NCI-H748 treated with DMSO at 0.1 percent for 48 hours (cell line): ENCODE measurements around the gene DCBLD2.

ENCODE experiments used
- DNase-seq: peaks from one replicate; lab custom pipeline; 2025; lab: John Stamatoyannopoulos, UW

Gene DCBLD2

DNA sequence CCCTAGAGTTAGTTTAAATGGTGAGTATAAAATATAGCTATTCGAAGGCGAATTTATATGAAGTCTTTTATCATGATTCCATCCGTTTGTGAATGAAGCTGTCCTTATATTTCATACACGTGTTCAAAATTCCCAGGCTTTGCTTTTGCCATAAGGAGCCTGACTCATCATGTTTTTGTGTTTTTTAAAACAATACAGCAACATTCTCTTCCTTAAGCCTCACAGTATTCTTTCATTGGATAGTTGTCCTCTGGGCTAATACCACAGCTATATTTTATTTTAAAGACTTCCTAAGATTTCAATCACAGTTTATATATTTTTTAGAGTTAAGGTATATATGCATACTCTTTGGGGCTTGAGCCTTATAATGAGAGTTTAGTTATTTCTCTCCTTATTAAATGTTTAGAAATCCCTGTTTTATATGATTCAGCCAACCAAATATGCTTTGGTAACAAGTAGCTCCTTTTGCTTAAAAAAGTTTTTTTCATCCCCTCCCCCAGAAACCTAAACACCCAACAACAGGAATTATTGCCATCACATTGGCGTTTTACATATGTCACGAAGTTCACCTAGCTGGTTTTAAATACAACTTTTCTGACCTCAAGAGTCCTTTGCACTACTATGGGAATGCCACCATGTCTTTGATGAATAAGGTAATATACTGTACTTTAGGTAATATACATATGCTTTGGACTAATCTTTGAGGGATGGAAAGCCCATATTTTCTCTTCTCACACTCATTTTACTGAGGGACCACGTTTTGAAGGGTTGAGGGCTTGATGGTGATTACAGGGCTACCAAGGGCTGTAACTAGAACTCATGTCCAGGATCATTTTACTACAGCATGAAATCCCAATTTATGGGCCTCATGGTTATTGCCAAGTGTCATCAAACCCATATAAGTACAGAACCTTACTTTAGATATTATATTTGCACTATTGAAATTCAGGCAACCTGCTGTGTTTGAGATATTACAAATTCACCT, 109.9 kb downstream of the DCBLD2 start:
- DNase-seq, result no peak

DNA sequence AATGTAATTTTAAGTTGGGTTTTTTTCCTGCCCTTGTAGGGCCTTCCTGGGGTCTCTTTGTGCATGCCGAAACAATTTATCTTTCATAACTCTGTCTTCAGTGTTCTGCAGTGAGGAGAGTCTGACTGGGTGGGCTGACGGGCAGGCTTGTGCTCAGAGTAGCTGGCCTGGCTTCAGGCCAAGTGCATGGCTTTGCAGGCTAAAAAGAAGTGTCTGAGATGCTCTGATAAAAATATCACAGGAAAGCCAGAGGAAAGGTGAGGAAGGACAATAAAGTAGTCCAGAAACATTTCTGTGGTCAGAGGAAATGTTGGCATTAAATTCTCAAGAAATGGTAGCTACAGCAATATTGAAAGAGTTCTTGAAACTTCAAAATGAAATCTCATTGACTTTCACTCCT, 112.8 kb downstream of the DCBLD2 start:
- DNase-seq, result no peak

DNA sequence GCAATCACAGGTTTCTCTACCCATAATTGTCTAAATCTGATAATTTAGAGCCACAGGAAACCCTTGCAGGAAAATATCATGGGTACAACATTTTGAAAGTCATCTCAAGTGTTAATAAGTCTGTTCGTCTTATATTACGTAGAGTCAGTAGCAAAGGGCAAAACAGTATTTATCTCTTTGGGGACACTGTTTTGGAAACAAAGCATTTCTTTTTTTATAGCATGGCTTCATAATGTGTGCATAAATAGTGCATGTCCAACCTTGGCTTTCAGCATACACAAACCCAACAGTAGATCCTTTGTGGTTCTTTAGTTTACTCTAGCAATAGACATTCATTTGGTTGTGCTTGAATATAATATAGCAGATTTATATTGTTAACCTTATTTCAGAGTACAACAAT, 114.3 kb downstream of the DCBLD2 start:
- no peak for DNase-seq

DNA sequence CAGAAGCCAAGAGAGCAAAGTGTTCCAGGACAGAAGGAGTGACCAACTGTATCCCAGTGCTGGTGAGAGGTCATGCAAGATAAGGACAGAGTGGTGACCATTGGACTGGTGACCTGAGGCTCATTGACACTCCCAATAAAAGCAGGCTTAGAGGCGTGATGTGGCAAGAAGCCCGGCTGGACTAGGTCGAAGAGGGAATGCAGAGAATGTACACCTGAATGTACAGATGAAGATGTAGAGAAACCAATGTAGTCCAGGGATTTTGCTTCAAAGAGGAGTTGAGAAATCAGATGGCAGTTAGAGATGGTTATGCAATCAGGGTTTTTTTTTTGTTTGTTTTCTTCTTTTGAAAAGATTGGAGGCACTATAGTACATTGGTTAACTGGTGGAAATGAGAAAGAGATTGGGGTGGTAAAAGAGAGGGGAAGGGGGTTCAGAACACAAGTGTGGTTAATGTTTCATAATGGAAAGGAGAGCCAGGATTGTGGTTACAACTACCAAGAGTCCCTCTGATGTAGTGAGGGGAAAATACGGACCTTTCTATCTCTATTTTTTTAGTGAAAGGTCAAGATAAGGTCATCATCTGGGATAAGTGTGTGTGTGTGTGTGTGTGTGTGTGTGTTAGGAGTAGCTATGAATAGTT, 115.0 kb downstream of the DCBLD2 start:
- no peak for DNase-seq

DNA sequence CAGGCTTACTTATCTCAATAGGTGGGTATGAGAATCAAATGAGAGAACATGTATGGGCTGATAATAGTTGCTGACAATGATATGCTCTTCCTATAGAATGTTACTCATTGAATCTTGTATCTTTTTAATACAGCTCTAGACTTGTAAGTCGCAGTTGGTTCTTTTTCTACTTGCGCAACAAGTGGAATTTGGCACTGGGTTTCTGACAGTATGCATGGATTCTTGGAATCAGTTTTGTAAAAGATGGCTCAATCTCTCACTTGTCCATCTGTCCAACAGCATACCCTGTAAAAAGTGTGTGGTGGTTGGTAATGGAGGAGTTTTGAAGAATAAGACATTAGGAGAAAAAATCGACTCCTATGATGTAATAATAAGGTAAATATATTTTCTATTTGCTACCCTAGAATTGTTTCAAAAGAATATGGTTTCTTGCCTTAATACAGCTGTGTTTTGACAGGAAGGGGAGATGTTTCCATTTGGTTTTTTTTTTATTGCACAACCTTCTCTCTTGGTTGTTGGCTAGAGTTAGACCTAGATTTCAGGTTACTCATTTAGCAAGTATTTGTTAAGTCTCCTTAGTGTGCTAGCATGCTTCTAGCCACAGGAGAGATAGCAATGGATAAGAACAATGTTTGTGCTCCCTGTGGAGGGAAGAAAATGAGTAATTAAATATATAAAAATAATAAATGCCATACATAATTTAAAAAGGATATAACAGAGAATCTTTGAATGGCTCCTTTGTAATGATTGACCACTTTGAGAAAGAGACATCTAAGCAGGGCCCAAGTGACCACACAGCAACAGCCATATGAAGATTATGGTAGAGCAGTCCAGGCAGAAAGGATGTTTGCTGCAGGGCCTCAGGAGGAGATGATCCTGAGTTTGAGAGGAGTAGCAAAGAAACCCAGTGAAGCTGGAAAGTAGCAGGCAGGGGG, 116.6 kb downstream of the DCBLD2 start:
- no peak for DNase-seq

DNA sequence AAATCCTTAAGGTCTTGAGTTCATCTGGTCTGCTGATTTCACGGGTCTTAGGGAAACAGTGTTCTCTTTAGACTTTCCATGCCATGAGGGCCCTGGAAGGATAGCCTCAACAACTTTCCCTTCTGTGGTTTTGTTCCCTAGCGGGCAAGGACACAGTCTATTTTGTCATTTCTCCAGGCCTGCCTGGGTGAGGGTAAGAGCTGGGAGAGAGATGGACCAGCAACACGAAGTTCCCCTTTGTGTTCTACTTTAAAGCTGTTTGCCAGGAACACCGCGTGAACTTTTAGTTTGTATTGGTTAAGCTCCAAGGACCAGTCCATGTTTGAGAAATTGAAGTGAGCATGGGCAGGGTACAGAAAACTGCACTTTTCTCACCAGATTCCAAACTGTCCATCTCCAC, 117.5 kb downstream of the DCBLD2 start:
- DNase-seq, result no peak

DNA sequence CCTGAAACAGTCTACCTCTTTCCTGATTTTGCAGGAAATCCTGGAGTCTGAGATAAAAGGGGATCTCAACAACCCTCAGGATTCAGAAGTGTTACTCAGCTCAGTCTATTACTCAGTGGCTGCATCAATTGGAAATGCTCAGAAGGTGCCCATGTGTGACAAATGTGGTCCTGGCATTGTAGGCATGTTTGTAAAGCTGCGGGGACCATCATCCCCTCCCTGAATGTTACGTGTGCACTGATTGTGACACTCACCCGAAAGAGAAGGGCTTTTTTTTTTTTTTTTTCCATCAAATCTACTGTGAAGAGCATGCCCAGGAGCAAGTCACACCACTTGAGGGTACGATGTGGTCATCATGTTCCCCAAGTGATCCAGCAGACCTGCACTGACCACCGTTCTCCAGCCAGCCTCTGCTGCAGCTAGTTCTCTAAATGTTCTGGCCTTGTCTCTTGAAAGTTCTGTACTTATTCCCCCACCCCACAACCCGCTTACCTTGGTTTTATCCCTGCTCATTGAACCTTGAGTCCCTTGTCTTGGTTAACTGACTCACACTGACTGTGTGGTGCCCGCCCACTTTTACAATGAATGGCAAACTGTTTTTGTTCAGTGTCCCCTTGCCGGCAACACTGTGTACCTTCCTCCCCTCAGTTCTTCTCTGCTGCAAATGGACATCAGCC, 118.5 kb downstream of the DCBLD2 start:
- DNase-seq, result no peak

DNA sequence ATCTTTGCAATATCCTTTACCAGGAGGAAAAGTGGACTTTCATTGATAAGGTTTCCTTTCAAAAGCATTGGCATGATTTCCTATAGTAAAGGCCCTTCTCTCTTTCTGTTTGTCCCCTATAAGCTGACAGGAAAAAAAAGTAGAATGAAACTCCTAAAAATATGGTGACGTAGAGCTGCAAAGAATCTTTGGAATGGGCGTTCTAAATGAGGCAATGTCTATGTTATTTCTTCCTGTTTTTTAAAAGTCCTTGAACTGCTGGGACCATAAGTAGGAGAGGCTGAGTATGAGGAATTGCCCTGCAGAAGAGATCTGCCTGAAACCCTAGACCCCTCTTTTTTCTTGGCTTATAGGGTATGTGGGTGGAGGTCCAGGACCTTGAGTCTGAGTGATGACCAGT, 121.2 kb downstream of the DCBLD2 start:
- DNase-seq, result no peak

DNA sequence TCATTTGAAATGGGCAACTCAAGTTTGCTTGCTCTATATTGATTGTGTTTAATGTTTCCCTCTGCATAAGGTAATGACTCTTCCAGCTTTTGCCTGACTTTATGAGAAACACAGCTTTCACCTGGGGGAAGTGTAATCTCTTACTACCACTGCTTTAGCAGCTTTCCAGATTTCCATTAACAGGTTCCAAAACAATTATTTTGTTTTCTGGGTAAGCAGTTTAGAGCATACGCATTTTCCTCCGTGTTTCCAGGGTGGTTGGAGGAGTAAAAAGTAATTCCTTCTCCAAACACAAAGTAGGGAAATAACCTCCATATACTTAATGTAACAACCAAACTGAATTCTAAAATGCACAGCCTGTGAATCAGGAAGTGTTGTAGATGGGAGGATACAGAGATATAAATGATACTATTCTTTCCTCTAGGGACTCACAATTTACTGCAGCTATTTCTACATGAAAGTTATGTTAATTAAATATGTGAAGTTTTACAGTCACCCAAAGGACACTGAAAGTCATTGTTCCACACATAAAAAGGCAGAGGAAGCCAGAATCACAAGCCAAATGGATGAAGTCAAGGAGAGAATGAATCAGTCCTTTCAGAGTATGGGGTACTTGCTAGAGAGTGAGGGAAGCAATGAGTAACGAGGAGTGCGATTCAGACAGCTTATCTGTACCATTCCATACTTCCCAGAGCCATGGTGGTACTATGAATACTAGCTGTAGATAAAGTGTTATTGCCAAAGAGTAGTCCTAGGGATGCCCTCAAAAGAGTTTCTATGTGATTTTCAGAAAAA, 121.8 kb downstream of the DCBLD2 start:
- DNase-seq, result no peak

DNA sequence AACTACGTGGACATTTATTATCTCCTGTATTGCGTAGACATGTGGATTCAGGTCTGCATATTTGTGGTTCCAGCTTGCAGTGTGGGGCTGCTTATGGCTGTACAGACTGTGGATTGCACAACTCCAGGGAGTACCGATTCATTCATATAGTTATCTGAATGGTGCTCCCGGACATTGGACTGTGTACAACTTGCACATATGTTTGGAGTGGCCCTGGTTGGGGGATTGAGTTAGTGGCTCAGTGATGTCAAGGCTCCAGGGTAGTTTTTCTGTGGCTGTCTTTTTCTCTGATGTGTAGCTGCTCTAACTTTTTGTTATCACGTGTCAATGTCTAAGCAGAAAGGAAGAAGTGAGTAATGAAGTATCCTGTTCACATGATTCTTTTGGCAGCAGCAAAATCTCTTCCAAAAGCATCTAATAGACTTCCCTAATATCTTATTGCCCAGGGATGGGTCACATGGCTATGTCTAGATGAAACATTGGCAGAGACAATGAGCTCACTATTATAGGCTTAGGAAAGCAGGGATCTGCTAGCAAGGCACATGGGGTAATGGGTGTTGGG, 122.6 kb downstream of the DCBLD2 start:
- DNase-seq, result no peak

DNA sequence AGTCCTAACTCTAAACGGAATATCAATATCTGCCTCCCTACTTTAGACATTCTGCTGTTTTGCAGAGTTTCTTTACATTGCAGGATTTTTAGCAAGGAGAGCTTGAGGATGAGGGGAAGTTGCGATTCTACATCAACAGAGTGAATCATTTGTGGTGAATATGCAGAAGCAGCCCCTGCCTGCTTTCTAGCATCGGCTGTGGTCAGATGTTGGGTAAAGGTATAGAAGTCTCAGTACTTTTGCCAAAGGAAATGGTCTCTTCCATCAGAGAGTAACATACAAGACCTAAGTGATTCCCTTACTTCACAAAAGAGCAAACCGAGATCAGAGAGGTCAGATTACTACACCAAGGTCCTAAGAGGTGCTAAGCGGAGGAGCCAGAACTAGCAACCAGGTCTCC, 123.1 kb downstream of the DCBLD2 start:
- DNase-seq, result no peak

DNA sequence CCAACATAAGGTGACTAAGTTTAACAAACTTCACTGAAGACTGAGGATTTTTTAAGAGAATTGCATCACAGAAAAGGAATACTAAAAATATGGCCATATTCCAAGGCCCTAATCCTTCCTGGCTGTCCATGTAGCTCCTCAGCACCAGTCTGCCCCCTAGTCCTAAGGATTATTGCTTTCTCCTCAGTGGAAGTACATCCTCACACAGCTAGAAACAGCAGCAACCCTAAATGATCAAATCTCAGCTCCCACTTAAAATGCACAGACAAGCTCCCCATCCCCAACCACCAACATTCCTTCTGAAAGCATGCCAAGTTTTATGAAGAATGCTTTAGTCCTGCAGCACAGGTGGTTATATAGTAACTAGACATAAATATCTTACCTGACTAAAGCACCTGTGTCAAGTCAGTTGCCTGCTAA, 123.7 kb downstream of the DCBLD2 start:
- DNase-seq, result no peak

DNA sequence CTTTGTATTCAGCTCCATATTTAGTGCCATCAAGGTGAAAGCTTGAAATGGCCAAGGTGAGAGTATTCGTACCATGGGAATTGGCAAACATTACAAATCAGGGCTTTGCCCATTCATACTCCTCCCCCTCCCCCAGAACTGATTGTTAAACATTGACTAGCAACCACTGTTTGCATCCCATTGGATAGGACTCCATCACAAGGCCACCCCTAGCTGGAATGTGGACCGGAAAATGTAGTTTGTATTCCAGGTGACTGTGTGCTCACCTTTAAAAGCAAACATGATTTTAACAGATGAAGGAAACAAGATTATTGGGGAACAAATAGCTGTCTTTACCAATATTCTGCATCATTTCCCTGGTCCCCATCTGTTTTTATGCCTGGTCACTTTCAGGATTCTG, 124.2 kb downstream of the DCBLD2 start:
- no peak for DNase-seq

DNA sequence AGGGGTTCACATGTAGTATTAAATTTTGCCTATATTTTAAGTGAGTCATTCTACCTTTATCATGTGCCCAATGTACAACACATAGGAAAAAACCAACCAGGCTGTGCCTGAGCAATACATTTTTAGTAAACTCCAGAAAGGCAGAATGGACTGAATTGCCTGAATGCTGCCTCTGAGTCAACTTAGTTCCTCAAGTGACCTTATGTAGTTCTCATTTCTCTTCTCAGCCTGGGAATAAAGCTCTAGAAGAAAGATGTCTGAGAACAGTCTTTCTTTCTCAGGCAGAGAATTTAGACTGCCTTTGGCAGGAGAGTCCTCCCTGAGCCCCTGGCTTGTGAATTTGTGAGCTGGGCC, 125.4 kb downstream of the DCBLD2 start:
- no peak for DNase-seq

DNA sequence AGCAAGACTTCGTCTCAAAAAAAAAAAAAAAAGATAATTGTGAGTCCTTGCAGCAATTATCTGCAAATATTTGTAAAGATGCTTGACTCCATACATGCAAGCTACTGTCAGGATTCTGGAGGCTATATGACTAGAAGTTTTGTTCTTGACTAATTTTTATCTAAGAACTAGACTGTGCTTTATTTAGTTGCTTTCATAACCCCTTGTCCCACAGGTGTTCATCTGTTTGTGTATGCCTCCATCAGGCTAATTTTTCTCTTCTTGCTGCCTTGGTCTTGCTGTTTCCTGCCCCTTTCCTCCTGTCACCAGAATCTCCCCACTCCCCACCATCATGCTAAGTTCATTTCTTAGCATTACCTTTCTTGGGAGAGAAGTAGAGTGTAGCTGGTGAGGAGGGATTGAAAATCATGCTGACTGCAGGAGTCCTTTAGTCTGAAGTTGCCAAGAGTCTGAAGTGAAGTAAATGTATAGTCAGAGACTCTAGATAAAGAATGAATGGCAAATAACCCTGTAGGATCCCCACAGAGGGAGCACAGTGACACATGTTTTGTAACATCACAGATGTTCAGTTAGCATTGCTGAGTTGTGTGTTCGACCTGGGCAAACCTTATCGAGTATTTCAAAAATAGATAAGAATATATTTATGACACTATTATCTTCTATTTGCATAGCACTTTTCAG, 125.9 kb downstream of the DCBLD2 start:
- no peak for DNase-seq

DNA sequence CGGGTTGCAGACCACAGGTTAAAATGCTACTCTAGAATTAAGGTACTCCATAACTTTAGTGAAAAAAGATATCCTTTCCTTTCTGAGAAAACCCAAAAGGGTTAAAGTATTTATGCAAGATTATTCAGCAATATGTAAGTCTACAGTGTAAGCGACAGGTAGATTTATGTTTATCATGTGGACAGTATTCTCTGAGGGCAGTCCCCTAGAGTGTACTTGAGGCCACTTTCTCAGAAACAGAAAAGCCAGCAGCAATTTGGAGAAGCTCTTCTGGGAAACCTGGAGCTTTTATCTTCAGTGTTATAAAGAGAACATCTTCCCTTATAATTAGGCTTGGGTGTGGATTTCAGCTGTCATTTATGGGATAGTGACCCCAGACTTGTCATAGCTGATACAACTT, 129.5 kb downstream of the DCBLD2 start:
- no peak for DNase-seq

DNA sequence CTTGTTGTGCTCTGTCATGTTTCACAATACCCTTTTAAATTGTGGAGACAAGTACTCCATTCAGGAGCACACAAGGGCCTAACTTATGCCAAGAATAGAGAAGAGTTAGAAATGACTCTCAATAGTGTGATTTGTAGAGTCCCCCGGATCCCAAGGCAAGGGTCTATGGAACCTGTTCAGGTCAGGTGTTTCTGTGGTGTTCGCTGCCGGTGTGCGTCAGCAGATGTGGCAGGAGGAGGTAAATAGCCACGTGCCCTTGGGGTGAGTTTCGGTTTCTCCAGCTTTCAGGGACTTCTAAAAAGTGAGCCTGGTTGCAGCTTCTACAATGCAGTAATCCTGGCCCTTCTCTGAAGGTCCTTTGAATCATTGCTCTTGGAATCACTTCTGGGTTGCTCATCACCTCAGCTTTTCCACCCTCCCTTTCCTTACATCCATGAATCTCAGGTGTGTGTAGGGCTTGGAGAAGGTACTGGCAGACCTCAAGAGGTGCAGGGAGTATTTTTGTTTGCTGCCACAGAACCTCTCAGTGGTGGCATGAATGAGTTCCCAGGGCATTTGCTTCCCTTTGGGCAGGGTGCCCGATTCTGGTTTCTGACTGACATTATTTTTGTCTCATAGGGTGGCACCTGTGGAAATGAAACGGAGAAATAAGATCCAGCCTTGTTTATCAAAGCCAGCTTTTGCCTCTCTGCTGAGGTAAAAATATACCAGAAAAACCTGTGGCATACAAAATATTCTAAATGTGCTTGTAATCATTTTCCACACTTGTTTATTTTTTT, 131.0 kb downstream of the DCBLD2 start:
- DNase-seq, result no peak

DNA sequence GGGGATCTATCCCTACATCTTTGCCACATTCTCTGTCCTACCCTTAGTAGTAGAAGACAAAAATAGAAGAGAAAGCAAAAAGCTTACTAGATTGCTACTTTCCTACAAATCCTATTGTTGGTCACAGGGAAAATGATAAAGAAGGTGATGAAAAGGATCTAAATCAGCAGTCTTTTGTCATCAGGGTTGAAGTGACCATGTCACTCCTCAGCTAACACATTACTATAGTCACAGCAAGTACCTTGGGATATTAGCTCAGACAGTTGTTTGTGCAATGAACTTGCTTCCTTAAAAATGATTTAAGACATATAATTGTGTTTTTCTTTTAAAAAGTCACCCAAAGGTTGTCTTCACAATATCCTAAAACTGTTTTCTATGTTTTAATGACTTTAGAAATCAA, 132.0 kb downstream of the DCBLD2 start:
- no peak for DNase-seq

DNA sequence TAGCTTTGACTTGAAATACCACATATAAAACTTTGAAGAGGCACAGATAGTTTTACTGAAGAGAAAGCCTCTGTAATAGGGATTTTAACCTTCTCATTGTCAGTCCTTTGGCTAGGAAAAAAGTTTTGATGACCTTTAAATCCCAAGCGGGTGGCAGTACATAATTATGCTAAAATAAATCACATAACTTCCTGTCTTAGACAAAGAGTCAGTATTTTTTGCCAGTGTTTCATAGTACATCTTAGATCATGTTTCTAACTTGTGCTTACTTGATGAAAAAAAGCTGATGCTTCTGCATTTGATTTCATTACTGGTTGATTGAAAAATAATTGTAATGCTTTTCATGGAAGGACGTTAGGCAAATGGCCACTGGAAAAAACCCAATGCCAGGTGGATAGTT, 132.5 kb downstream of the DCBLD2 start:
- DNase-seq, result no peak
